ENCODE results near the gene PLCG1. TPM values are rescaled to one million over a fixed set of nuclear protein-coding genes. Genes with fewer than 3 reads are reported as not detected.
"Not testable (repeated sequence)": the region's sequence is repeated elsewhere in the genome, so short reads cannot be mapped to it uniquely, and the experiment has no call there.

The PLCG1 gene
- total RNA-seq, 4 donors from 2014 or later, result 30.4 to 84.7 (median 47.8) TPM

DNA sequence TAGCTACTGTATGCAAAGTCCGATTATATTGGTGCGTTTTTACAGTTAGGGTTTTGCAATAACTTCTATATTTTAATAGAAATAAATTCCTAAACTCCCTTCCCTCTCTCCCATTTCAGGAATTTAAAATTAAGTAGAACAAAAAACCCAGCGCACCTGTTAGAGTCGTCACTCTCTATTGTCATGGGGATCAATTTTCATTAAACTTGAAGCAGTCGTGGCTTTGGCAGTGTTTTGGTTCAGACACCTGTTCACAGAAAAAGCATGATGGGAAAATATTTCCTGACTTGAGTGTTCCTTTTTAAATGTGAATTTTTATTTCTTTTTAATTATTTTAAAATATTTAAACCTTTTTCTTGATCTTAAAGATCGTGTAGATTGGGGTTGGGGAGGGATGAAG lies 13.7 kb upstream of the PLCG1 start:
- H3K9me3 ChIP-seq, result no peaks in the 10 kb centered on the region
- no peaks in the 10 kb centered on the region for H3K4me1 ChIP-seq
- H3K27me3 ChIP-seq, result no peaks in the 10 kb centered on the region
- intact Hi-C loops (cut with DNase I), result no loop called here
- no peak for DNase-seq
- no peak overlapping the region for H3K4me3 ChIP-seq
- peaks cover 24 to 87% (median 36%) of the 10 kb centered on the region in 3 donors for H3K36me3 ChIP-seq
- H3K27ac ChIP-seq, result no peak overlapping the region
- TF ChIP-seq, protein P1, sequence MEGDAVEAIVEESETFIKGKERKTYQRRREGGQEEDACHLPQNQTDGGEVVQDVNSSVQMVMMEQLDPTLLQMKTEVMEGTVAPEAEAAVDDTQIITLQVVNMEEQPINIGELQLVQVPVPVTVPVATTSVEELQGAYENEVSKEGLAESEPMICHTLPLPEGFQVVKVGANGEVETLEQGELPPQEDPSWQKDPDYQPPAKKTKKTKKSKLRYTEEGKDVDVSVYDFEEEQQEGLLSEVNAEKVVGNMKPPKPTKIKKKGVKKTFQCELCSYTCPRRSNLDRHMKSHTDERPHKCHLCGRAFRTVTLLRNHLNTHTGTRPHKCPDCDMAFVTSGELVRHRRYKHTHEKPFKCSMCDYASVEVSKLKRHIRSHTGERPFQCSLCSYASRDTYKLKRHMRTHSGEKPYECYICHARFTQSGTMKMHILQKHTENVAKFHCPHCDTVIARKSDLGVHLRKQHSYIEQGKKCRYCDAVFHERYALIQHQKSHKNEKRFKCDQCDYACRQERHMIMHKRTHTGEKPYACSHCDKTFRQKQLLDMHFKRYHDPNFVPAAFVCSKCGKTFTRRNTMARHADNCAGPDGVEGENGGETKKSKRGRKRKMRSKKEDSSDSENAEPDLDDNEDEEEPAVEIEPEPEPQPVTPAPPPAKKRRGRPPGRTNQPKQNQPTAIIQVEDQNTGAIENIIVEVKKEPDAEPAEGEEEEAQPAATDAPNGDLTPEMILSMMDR (IDR thresholded peaks at IDR 0.05), result no peak
- no peak for TF ChIP-seq POLR2A (IDR thresholded peaks at IDR 0.05)
- 82 to 83% methylated on average over 6 of the region's 6 CpGs for WGBS, 2 donors

DNA sequence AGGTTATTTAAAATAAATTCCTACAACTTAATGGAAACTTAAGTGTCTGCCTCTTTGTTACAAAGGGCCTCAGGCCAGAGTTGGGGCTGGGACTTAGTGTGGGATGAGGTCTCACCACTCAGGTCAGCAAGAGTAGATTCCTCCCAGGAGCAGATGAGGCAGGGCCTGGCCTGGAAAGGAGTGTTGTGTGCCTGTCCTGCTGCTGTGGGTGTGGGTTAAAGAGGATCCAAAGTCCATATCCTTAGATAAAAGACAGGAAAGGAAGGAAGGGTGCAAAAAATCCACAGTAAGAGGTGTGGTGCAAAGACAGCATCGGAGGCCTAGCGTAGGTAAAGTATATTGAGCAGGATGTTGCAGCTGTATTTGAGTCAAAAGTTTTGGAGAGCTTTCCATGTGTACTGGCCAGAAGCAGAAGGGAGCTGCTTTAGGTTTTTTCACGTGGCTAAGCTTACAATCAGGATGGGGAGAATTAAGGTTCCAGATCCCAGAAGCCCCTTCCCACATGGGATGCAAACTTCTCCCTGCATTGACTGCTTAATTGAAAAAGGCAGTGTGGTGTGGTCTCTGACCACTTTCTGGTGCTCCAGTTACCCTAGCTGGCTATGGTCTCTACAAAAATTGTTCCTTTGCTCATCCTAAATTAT lies 12.8 kb upstream of the PLCG1 start:
- Histone ChIP-seq H3K9me3 (no peaks in the 10 kb centered on the region), H3K4me3 (no peak overlapping the region), H3K4me1 (no peaks in the 10 kb centered on the region), H3K27ac (no peak overlapping the region), H3K27me3 (no peaks in the 10 kb centered on the region), H3K36me3 (peaks cover 24 to 78% (median 28%) of the 10 kb centered on the region in 3 donors)
- TF ChIP-seq POLR2A (IDR thresholded peaks at IDR 0.05), result no peak
- TF ChIP-seq, protein P1 (IDR thresholded peaks at IDR 0.05), result no peak
- intact Hi-C loops (cut with DNase I), result no loop called here
- DNase-seq, result no peak
- 90 to 94% methylated on average over 3 of the region's 3 CpGs for WGBS, 2 donors

DNA sequence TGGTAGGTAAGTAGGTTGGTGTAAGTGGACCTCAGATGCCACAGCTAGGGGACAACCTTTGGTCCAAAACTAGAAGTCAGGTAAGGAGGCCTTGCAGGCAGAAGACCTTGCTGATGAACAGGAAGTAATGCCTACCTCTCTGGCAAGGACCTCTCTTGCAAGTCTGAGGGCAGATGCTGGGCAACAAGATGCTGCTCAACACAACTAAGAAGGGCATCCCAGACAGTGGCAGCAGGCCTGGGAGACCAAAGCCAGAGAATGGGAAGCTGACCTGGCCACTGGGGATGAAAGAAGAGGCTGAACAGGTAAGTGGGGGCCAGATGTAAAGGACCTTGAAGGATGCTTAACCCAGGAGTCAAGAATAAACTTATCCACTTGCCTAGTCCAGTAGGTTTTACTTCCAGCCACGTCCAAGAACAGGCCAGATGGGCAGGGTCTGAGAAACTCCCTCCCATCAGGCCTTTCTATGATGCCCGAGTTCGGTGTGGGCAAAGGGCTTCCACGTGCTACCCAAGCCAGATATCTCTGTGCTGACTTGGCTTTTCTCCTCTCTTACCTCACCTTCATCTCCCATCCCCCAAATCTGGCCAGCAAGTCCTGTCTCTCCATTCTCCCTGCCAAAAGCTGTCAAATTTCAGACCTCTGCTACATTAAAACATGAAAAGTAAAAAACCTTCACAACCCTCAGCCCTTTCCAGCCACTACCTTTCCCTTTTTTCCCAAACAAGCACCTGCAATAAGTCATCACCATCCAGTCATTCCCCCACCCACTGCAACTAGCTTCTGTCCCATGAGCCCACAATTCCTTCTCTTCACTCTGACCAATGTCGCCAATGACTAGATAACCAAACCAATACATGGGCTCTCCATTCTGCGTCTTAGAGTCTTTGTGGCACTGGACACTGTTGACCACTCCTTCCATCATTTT lies 11.5 kb upstream of the PLCG1 start:
- H3K27ac ChIP-seq, result no peak overlapping the region
- 84% methylated on average over 6 of the region's 6 CpGs for WGBS, 2 donors
- TF ChIP-seq POLR2A (IDR thresholded peaks at IDR 0.05), result no peak
- TF ChIP-seq, protein P1 (IDR thresholded peaks at IDR 0.05), result no peak
- intact Hi-C loops (cut with DNase I), result no loop called here
- H3K4me1 ChIP-seq, result no peaks in the 10 kb centered on the region
- no peak for DNase-seq
- H3K36me3 ChIP-seq, result peaks cover 23 to 65% (median 24%) of the 10 kb centered on the region in 3 donors
- no peak overlapping the region for H3K4me3 ChIP-seq
- no peaks in the 10 kb centered on the region for H3K27me3 ChIP-seq
- no peaks in the 10 kb centered on the region for H3K9me3 ChIP-seq

DNA sequence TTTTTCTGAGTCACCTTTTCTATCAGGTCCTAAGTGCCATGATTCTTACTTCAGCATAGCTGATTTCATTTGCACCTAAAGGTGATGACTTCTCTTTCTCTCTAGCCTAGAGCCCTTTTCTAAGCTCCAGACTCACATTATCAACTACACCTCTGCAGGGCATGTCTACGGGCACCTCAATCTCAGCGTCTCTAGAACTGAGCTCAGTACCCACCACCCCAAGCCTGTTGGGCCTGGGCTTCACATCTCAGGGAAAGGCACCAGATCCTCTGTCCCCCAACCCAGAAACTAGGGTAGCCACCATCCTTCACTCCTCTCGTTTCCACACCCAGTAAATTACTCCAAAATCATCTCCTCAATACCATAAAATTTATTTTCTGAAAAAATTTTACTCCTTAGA lies 10.6 kb upstream of the PLCG1 start:
- no peak for DNase-seq
- 93 to 98% methylated on average over 3 of the region's 3 CpGs for WGBS, 2 donors
- Histone ChIP-seq H3K27me3 (no peaks in the 10 kb centered on the region), H3K9me3 (no peaks in the 10 kb centered on the region), H3K4me3 (no peak overlapping the region), H3K36me3 (peaks cover 14 to 56% (median 16%) of the 10 kb centered on the region in 3 donors), H3K4me1 (no peaks in the 10 kb centered on the region), H3K27ac (no peak overlapping the region)
- TF ChIP-seq POLR2A (IDR thresholded peaks at IDR 0.05), result no peak
- TF ChIP-seq, protein P1 (IDR thresholded peaks at IDR 0.05), result no peak
- intact Hi-C loops (cut with DNase I), result no loop called here

DNA sequence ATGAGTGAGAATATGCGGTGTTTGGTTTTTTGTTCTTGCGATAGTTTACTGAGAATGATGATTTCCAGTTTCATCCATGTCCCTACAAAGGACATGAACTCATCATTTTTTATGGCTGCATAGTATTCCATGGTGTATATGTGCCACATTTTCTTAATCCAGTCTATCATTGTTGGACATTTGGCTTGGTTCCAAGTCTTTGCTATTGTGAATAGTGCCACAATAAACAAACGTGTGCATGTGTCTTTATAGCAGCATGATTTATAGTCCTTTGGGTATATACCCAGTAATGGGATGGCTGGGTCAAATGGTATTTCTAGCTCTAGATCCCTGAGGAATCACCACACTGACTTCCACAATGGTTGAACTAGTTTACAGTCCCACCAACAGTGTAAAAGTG lies 9.0 kb upstream of the PLCG1 start:
- H3K9me3 ChIP-seq; intact Hi-C loops (cut with DNase I); DNase-seq; H3K4me1 ChIP-seq; H3K4me3 ChIP-seq; H3K27ac ChIP-seq; H3K27me3 ChIP-seq: not testable (repeated sequence)
- 60% methylated on average over 1 of the region's 3 CpGs; no CpG with 5 or more reads in 1 of the 2 donors for WGBS, 2 donors
- H3K36me3 ChIP-seq, result peaks cover 0 to 40% (median 4%) of the 10 kb centered on the region in 3 donors
